ENCODE data around the gene TRA2B. TPM values are rescaled to one million over a fixed set of nuclear protein-coding genes. Genes with fewer than 3 reads are reported as not detected.

Gene TRA2B
- total RNA-seq, 1 experiment from 2014 or later, result 172 TPM

DNA sequence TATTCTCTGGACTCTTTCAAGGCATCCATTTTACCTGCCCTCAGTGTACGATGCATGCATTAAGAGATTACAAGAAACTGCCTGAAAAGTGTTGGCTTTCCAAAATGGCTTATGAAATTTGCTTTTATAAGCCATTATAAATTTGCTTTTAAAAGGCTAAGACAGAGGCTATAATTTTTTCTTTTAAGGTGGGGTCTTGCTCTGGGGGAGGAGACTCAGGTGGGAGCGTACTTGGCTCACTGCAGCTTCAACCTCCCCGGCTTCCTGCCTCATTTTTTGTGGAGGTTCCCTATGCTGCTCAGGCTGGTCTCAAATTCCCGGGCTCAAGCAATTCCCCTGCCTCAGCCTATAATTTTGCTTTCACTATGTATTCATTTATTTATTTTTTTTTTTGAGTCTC, 17.6 kb downstream of the TRA2B start:
- H3K79me2 ChIP-seq (ENCODE audit: insufficient read depth, low read length), result peaks cover 99% of the 10 kb centered on the region
- TF ChIP-seq CBX3 (IDR thresholded peaks at IDR 0.05; ENCODE audit: low read depth) (no peak), RAD21 (IDR thresholded peaks at IDR 0.05; ENCODE audit: low read depth) (no peak), TCF7L2 (IDR thresholded peaks at IDR 0.05; ENCODE audit: borderline replicate concordance, extremely low read depth, insufficient read depth, insufficient read length) (no peak), POLR2A (IDR thresholded peaks at IDR 0.05; ENCODE audit: borderline replicate concordance, extremely low read depth, insufficient read depth, insufficient read length) (no peak), ZNF274 (IDR thresholded peaks at IDR 0.05; ENCODE audit: low read depth, low read length) (no peak), YY1 (IDR thresholded peaks at IDR 0.05; ENCODE audit: extremely low read depth, insufficient replicate concordance, low read depth, low read length) (no peak), SP1 (IDR thresholded peaks at IDR 0.05; ENCODE audit: low read depth) (no peak), EZH2 (IDR thresholded peaks at IDR 0.05) (no peak), FOSL1 (IDR thresholded peaks at IDR 0.05; ENCODE audit: low read depth) (no peak), ELF1 (IDR thresholded peaks at IDR 0.05; ENCODE audit: borderline replicate concordance, low read depth) (no peak), EZH2phosphoT487 (IDR thresholded peaks at IDR 0.05; ENCODE audit: borderline replicate concordance) (no peak), SIN3A (IDR thresholded peaks at IDR 0.05; ENCODE audit: low read depth) (no peak), JUND (IDR thresholded peaks at IDR 0.05) (no peak)
- TF ChIP-seq, protein P1, sequence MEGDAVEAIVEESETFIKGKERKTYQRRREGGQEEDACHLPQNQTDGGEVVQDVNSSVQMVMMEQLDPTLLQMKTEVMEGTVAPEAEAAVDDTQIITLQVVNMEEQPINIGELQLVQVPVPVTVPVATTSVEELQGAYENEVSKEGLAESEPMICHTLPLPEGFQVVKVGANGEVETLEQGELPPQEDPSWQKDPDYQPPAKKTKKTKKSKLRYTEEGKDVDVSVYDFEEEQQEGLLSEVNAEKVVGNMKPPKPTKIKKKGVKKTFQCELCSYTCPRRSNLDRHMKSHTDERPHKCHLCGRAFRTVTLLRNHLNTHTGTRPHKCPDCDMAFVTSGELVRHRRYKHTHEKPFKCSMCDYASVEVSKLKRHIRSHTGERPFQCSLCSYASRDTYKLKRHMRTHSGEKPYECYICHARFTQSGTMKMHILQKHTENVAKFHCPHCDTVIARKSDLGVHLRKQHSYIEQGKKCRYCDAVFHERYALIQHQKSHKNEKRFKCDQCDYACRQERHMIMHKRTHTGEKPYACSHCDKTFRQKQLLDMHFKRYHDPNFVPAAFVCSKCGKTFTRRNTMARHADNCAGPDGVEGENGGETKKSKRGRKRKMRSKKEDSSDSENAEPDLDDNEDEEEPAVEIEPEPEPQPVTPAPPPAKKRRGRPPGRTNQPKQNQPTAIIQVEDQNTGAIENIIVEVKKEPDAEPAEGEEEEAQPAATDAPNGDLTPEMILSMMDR (IDR thresholded peaks at IDR 0.05 in 2 of 3, conservative IDR thresholded peaks at IDR 0.05 in 1 of 3; ENCODE audit: borderline replicate concordance in 1 of 3, insufficient read depth in 1 of 3, low read depth in 2 of 3, low read length in 2 of 3), result no peak
- TF ChIP-seq, protein P2, sequence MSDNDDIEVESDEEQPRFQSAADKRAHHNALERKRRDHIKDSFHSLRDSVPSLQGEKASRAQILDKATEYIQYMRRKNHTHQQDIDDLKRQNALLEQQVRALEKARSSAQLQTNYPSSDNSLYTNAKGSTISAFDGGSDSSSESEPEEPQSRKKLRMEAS (IDR thresholded peaks at IDR 0.05), result no peak
- TF ChIP-seq, protein P3, sequence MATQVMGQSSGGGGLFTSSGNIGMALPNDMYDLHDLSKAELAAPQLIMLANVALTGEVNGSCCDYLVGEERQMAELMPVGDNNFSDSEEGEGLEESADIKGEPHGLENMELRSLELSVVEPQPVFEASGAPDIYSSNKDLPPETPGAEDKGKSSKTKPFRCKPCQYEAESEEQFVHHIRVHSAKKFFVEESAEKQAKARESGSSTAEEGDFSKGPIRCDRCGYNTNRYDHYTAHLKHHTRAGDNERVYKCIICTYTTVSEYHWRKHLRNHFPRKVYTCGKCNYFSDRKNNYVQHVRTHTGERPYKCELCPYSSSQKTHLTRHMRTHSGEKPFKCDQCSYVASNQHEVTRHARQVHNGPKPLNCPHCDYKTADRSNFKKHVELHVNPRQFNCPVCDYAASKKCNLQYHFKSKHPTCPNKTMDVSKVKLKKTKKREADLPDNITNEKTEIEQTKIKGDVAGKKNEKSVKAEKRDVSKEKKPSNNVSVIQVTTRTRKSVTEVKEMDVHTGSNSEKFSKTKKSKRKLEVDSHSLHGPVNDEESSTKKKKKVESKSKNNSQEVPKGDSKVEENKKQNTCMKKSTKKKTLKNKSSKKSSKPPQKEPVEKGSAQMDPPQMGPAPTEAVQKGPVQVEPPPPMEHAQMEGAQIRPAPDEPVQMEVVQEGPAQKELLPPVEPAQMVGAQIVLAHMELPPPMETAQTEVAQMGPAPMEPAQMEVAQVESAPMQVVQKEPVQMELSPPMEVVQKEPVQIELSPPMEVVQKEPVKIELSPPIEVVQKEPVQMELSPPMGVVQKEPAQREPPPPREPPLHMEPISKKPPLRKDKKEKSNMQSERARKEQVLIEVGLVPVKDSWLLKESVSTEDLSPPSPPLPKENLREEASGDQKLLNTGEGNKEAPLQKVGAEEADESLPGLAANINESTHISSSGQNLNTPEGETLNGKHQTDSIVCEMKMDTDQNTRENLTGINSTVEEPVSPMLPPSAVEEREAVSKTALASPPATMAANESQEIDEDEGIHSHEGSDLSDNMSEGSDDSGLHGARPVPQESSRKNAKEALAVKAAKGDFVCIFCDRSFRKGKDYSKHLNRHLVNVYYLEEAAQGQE (IDR thresholded peaks at IDR 0.05; ENCODE audit: low read depth), result no peak
- TF ChIP-seq, protein P4, sequence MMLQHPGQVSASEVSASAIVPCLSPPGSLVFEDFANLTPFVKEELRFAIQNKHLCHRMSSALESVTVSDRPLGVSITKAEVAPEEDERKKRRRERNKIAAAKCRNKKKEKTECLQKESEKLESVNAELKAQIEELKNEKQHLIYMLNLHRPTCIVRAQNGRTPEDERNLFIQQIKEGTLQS (IDR thresholded peaks at IDR 0.05), result no peak
- no peak overlapping the region for H3K4me2 ChIP-seq (ENCODE audit: low read length)
- no peak for DNase-seq (ENCODE audit: low read depth, low spot score)
- no peaks in the 10 kb centered on the region for H3K27me3 ChIP-seq (ENCODE audit: insufficient read depth, low read length)
- H3K27ac ChIP-seq (ENCODE audit: low read depth, low read length), result no peak overlapping the region
- peaks cover 0 to 3% of the 10 kb centered on the region in 2 experiments; a peak in 1 of 4 replicates for H3K4me1 ChIP-seq (ENCODE audit: control insufficient read depth in 1 of 2, insufficient read depth in 2 of 2, low read length in 2 of 2)
- ChIA-PET POLR2A (no interaction called here), RAD21 (ENCODE audit: low non-redundant PET in 1 of 2, low total read pairs in 2 of 2, uncharacterized antibody in 2 of 2, unreplicated experiment in 2 of 2) (no interaction called here), CTCF (no interaction called here)
- H3K9me2 ChIP-seq (ENCODE audit: insufficient read depth), result no peaks in the 10 kb centered on the region
- BruUV-seq (replicated peaks), result no TSS peak
- no peak overlapping the region for H3K4me3 ChIP-seq (replicated peaks in 1 of 2; ENCODE audit: low read depth in 1 of 2, low read length in 2 of 2)
- intact Hi-C loops (cut with micrococcal nuclease), result no loop called here
- no peaks in the 10 kb centered on the region for H3K9me3 ChIP-seq (ENCODE audit: control insufficient read depth in 1 of 2, insufficient read depth in 1 of 2, low read depth in 1 of 2, low read length in 2 of 2)
- H4K20me1 ChIP-seq (ENCODE audit: insufficient read depth), result peaks cover 85% of the 10 kb centered on the region
- H3K9ac ChIP-seq (ENCODE audit: low read length), result no peak overlapping the region
- no peak for ATAC-seq
- no peak overlapping the region for H2AFZ ChIP-seq (ENCODE audit: low read depth, low read length, poor library complexity, severe bottlenecking)
- peaks cover 86 to 97% of the 10 kb centered on the region in 2 experiments for H3K36me3 ChIP-seq (ENCODE audit: control insufficient read depth in 1 of 2, insufficient read depth in 2 of 2, low read length in 2 of 2)

Measured in HCT116 (cell line).